AG04450 (cell line): ENCODE data around the gene OTULIN. TPM values are rescaled to one million over a fixed set of nuclear protein-coding genes. Genes with fewer than 3 reads are reported as not detected.

Experiments used
- CTCF ChIA-PET: fragments of 300-600, 350-600 bp; formaldehyde crosslinking; extraction: SDS; loops from one replicate; lab custom pipeline; 2022; ENCODE audit warnings: antibody characterized with exemption, inconsistent platforms; lab: Charles Lee
- POLR2A ChIA-PET: fragments of 350-600 bp; formaldehyde crosslinking; extraction: SDS; loops from one replicate; lab custom pipeline; 2021; ENCODE audit warnings: antibody characterized with exemption, inconsistent platforms; lab: Yijun Ruan, JAX
- DNase-seq: peaks from one replicate; pipeline ENCODE4 v3.0.0-alpha.2; 2011; ENCODE audit warnings: low read depth, low spot score
- H3K27ac ChIP-seq: one replicate; pipeline ENCODE4 v1.5.1; 2012; ENCODE audit warnings: low read depth, low read length, control low read depth
- H3K27me3 ChIP-seq: one replicate; pipeline ENCODE4 v1.6.0; 2012; ENCODE audit warnings: low read length; ENCODE audit not compliant: control insufficient read depth, insufficient read depth
- H3K4me3 ChIP-seq: 2 replicates; pipeline ENCODE4 v1.5.1; 2011; ENCODE audit warnings: mild to moderate bottlenecking, low read depth, low read length, control low read depth
- H3K9me3 ChIP-seq: 2 replicates; pipeline ENCODE4 v1.5.1; 2012; ENCODE audit warnings: low read length; ENCODE audit not compliant: control insufficient read depth, insufficient read depth
- CTCF ChIP-seq: IDR thresholded peaks from 2 replicates; pipeline ENCODE4 v1.5.1; 2011; ENCODE audit warnings: low read depth, low read length, control low read depth, inconsistent platforms
- polyA plus RNA-seq: library from polyadenylated mRNA; depleted of rRNA; stranded (reverse); fragments of >200 nt; gene quantifications from 2 replicates; pipeline ENCODE4 v1.2.3, GENCODE V29; 2011

OTULIN gene
- polyA plus RNA-seq, 1 experiment: 14.0 TPM

- CTCF ChIA-PET: interaction anchor here (0.6 to 8.0 kb wide), 27 partner anchors 11 to 287 kb away, joined by 3 to 192 read pairs (median 7); partner anchors contain the start of gene ANKH
- H3K9me3 ChIP-seq: peaks cover 2% of the 10 kb centered on the region
- POLR2A ChIA-PET: interaction anchor here (0.5 kb wide), 1 partner anchor 34 kb away, joined by 3 read pairs; no protein-coding TSS in a partner anchor
- H3K27me3 ChIP-seq: no peaks in the 10 kb centered on the region
- TF ChIP-seq CTCF: no peak
- H3K4me3 ChIP-seq: no peak overlapping the region
- H3K27ac ChIP-seq: no peak overlapping the region
- no peak for DNase-seq
Measured at GRCh38 chr5:14727928-14728458, 63.5 kb downstream of the OTULIN start.

DNA sequence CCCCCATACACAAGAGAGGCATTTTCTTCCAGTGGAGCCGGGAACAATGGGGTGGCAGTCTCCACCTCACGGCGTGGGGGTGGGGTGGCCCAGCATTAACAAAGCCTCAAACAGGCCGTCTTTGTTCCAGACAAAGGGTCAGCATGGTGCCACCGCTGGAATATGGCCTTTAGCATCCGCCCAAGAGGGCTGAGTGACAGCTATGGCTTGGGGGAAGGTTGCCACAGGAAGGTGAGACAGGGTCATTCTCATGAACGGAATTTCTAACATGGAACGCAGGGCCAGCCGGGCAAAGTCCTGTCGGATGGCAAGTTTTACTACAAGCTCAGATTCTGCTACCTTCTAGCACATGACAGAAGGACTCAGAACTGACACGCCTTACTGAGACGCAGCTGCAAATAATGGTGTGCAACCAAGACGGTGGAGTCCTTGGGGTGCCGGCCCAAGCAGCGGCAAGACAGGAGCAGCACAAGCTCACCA lies 64.0 kb downstream of the OTULIN start:
- no peaks in the 10 kb centered on the region for H3K27me3 ChIP-seq
- DNase-seq: no peak
- H3K27ac ChIP-seq: no peak overlapping the region
- ChIA-PET CTCF (interaction anchor here (1.9 to 8.0 kb wide), 3 partner anchors 15 to 287 kb away, joined by 14 to 192 read pairs (median 63); no protein-coding TSS in a partner anchor), POLR2A (interaction anchor here (0.5 kb wide), 1 partner anchor 33 kb away, joined by 3 read pairs; no protein-coding TSS in a partner anchor)
- no peak for TF ChIP-seq CTCF
- H3K9me3 ChIP-seq: no peaks in the 10 kb centered on the region; the same call in 1 of the 2 replicates
- H3K4me3 ChIP-seq: no peak overlapping the region

- ChIA-PET CTCF (interaction anchor here (8.0 kb wide), 1 partner anchor 274 kb away, joined by 192 read pairs; no protein-coding TSS in a partner anchor), POLR2A (no interaction called here)
- no peak overlapping the region for H3K4me3 ChIP-seq
- H3K9me3 ChIP-seq: no peaks in the 10 kb centered on the region; the same call in 1 of the 2 replicates
- DNase-seq: no peak
- no peak for TF ChIP-seq CTCF
- H3K27me3 ChIP-seq: no peaks in the 10 kb centered on the region
- H3K27ac ChIP-seq: no peak overlapping the region
Measured at GRCh38 chr5:14729448-14730385, 65.2 kb downstream of the OTULIN start.

DNA sequence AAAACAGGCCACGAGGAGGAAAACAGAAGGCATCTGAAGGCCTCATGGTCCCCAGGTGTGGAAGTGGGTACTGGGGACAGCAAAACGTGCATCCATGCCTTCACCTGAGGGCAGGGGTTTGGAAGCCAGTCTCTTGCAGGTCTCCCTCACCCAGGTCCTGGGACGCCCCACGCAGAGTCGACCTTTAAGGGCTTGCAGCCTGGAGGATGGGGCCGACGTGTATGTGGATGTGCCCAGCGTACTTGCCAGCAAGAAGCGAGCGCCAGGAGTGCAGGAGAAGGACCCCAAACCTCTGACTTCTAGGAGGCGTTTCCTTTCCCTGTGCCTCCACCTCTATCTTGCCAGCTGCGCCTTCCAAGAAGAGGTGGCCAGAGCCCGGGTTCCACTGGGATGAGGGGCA lies 65.9 kb downstream of the OTULIN start:
- DNase-seq: no peak
- POLR2A ChIA-PET: no interaction called here
- no peak overlapping the region for H3K4me3 ChIP-seq
- TF ChIP-seq CTCF: no peak
- H3K27me3 ChIP-seq: no peaks in the 10 kb centered on the region
- H3K9me3 ChIP-seq: no peaks in the 10 kb centered on the region; the same call in 1 of the 2 replicates
- no peak overlapping the region for H3K27ac ChIP-seq
- CTCF ChIA-PET: interaction anchor here (3.2 kb wide), 1 partner anchor 273 kb away, joined by 20 read pairs; no protein-coding TSS in a partner anchor
